GM18505 (cell line): ENCODE results near the gene PUM2.
A peak's percentile ranks its signal among the peaks of the same experiment; 100 is the strongest.

ENCODE experiments used
- ATAC-seq: cut with Tn5 transposase; IDR thresholded peaks from one replicate; pipeline ENCODE4 v1.9.1; 2021; ENCODE audit not compliant: unreplicated experiment
- POLR2A ChIP-seq: IDR thresholded peaks from 4 replicates; pipeline ENCODE4 v1.6.1; 2011; ENCODE audit warnings: borderline replicate concordance; ENCODE audit not compliant: insufficient read depth, insufficient read length; ENCODE audit errors: extremely low read depth

The PUM2 gene

GRCh38 chr2:20350753-20351554 lies at the start of gene PUM2:
PUM2 (minus strand) TSS chr2:20350844; CDS start chr2:20327360, 23,484 bp downstream.
- ATAC-seq = peak; percentile 82

GRCh38 chr2:20400306-20400705 lies 49.7 kb upstream of the PUM2 start:
- ATAC-seq = no peak
- no peak for TF ChIP-seq POLR2A

More at GRCh38 chr2:20350753-20351554, at the start of gene PUM2:
- TF ChIP-seq POLR2A = peak; percentile 90

GRCh38 chr2:20398956-20399567 lies 48.4 kb upstream of the PUM2 start:
- ATAC-seq = no peak
- no peak for TF ChIP-seq POLR2A

- no peak for TF ChIP-seq POLR2A
- no peak for ATAC-seq
Observed at GRCh38 chr2:20397811-20398447, 47.3 kb upstream of the PUM2 start.

GRCh38 chr2:20396356-20397000 lies 45.8 kb upstream of the PUM2 start:
- TF ChIP-seq POLR2A = no peak
- ATAC-seq = no peak

GRCh38 chr2:20393986-20394385 lies 43.3 kb upstream of the PUM2 start:
- no peak for ATAC-seq
- TF ChIP-seq POLR2A = no peak

GRCh38 chr2:20391951-20392699 lies 41.5 kb upstream of the PUM2 start:
- ATAC-seq = no peak
- no peak for TF ChIP-seq POLR2A

GRCh38 chr2:20390524-20391123 lies 40.0 kb upstream of the PUM2 start:
- no peak for ATAC-seq
- no peak for TF ChIP-seq POLR2A

- no peak for ATAC-seq
- TF ChIP-seq POLR2A = no peak
Observed at GRCh38 chr2:20384953-20385352, 34.3 kb upstream of the PUM2 start.

- no peak for ATAC-seq
- no peak for TF ChIP-seq POLR2A
Observed at GRCh38 chr2:20382965-20383810, 32.5 kb upstream of the PUM2 start.

- no peak for ATAC-seq
- TF ChIP-seq POLR2A = no peak
Observed at GRCh38 chr2:20381457-20381856, 30.8 kb upstream of the PUM2 start.
